H4 (cell line): Measurements from ENCODE around the gene ASNS. TPM values are rescaled to one million over a fixed set of nuclear protein-coding genes. Genes with fewer than 3 reads are reported as not detected.

ENCODE experiments used
- DNase-seq: peaks from one replicate; pipeline ENCODE4 v3.0.0-alpha.2; 2015; ENCODE audit warnings: low spot score
- total RNA-seq: library from RNA; depleted of rRNA; stranded (reverse); fragments of >200 nt; shearing (Covaris generic); gene quantifications from 2 replicates; pipeline ENCODE4 v1.2.3, GENCODE V29; 2014; rRNA removed

Gene ASNS
- total RNA-seq, 1 experiment from 2014 or later: 335 TPM

GRCh38 chr7:97844036-97844435 is 28.2 kb downstream of the ASNS start:
- peak; percentile 28 for DNase-seq

DNA sequence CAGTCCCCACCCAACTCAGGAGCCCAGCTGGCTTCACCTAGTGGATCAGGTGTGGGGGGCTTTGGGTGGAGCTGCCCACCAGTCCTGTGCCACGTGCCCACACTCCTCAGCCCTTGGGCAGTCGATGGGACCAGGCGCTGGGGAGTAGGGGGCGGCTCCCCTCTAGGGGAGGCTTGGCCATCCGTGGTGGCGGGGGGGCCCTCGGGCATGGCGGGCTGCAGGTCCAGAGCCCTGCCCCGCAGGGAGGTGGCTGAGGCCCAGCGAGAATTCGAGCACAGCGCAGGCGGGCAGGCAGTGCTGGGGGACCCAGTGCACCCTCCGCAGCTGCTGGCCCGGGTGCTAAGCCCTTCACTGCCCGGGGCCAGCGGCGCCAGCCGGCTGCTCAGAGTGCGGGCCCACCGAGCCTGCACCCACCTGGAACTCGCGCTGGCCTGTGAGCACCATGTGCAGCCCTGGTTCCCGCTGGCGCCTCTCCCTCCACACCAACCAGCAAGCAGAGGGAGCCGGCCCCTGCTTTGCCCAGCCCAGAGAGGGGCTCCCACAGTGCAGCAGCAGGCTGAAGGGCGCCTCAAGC is 29.3 kb downstream of the ASNS start:
- DNase-seq: no peak

GRCh38 chr7:97842006-97842405 is 30.2 kb downstream of the ASNS start:
- DNase-seq: no peak

DNA sequence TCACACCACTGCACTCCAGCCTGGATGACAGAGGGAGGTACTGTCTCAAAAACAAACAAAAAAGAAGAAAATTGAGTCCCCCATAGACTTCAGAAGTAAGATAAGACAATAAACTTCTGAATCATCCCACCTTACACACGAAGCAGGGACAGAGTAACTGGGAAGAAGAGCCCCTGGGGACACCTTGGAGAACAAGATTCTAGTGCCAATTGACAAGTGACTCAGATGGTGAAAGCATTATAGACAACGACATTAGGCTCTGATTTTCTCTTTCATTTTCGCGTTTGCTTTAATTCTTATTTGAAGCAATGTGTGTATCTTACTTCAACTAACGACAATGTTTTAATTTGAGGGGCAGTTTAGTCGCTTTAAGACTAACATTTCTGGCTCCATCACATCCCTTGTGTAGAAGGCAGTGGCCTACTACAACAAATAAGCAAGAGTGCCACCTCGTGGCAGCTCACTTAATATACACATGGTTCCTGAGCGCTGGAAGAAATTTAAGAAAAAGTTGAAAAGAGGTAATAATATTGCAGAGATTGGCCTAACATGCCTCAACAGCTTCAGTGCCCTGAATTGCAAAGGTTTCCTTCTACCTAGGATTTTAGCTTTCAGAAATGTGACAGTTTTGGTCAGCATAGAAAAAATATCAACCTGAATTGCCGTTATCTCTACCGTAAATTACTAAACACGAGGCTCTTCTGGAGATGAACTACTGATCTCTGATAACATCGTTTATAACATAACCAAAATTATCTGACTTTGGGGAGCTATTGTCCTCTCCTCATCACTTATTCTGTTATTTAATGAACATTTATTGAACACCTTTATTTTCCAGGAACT is 36.7 kb downstream of the ASNS start:
- peak; percentile 78 for DNase-seq

- no peak for DNase-seq
Observed at GRCh38 chr7:97819161-97819560, 53.0 kb downstream of the ASNS start.

GRCh38 chr7:97818066-97818663 is 54.0 kb downstream of the ASNS start:
- DNase-seq: no peak

Other genes with a start within 250 kb of the ASNS start
- gene TAC1, start 140.3 kb downstream of the ASNS start, total RNA-seq: 9.2 and 11.1 TPM in 2 replicates
- gene OCM2, start 117.8 kb upstream of the ASNS start, total RNA-seq: not detected in 2 replicates
- 7.1 and 7.5 TPM in 2 replicates for gene LMTK2, start 234.5 kb upstream of the ASNS start, total RNA-seq